GM21619 (cell line): ENCODE measurements around the gene CKAP2L.
A peak's percentile ranks its signal among the peaks of the same experiment; 100 is the strongest.

ENCODE experiments used
- ATAC-seq: cut with Tn5 transposase; IDR thresholded peaks from one replicate; pipeline ENCODE4 v1.9.1; 2021; ENCODE audit not compliant: unreplicated experiment

The CKAP2L gene, protein sequence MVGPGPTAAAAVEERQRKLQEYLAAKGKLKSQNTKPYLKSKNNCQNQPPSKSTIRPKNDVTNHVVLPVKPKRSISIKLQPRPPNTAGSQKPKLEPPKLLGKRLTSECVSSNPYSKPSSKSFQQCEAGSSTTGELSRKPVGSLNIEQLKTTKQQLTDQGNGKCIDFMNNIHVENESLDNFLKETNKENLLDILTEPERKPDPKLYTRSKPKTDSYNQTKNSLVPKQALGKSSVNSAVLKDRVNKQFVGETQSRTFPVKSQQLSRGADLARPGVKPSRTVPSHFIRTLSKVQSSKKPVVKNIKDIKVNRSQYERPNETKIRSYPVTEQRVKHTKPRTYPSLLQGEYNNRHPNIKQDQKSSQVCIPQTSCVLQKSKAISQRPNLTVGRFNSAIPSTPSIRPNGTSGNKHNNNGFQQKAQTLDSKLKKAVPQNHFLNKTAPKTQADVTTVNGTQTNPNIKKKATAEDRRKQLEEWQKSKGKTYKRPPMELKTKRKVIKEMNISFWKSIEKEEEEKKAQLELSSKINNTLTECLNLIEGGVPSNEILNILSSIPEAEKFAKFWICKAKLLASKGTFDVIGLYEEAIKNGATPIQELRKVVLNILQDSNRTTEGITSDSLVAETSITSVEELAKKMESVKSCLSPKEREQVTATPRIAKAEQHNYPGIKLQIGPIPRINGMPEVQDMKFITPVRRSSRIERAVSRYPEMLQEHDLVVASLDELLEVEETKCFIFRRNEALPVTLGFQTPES

DNA sequence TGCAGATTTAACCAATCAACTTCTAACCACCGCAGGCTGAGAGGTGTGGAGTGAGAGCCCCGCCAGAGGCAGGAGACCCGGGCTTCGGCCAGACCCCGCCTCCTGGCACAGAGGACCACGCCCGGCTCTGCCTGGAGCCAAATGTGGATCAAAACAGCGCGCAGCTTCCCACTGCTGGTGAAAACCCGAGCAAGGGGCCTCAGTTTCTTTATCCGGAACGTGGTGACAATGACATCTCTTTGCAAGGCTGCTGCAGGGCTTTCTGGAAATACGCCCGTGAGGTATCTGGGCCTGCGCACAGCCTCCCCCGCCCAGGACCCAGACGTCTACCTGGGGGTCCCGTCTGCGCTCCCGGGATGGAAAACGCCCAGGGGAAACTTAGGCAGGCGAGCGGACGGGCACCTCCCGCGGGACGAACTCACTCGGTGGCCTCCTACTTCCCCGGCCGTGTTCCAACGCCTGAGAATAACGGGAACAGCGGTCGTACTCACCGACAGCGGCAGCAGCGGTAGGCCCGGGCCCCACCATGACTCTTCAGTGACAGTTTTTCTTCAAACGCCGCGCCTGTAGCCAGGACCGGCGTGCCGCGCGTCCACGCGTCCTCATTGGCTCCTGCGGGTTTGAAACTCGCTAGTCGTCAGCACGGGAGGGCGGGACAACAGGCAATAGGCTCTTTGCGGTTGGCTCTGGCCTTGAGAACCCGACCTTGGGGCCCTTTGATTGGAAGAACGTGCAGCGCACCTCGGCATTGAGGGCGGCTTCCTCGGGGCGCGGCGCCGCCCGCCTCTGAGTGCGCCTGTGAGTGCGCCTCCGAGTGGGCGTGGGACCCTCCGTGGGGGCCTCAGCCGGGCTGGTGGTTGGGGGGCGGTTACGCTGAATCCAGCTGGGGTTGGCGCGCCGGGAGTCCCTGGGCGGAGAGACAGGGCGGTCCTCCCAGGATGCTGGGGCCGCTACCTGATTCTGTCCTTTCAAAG lies at the start of gene CKAP2L:
Gene CKAP2L (minus strand): TSS at position 539 of the 974 bp plus-strand sequence. CDS start 11 bp downstream, at position 528.
- ATAC-seq: peak; percentile 98

DNA sequence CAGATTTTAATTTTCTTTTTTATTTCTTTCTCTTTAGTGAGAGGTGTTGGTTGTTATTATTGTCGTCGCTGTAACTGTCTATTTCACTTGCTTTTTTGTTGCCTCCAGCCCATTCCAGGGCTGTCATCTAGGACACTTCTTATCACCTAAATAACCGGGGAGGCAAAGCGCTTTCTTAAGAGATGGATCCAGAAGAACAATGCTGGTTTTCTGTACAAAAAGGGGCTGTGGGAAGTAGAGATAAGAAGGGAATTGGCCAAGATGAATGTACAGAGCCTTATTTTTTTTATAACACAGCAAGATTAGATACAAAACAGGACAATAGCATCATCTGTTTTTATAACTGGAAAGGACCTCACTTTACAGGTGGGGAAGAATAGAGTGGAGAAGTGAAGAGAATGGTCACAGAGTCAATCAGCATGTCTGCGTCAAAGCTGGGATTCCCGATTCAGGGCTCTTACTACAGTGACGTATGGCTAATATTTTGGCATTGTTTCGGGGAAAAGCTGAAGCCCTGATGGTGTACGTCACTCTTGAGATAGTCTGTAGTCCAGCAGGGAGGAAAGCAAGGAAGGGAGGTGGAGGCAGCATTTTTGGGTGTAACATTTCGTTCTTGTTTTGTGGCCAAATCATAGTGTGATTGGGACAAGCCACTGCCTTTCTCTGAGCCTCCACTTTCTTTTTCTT lies 49.0 kb upstream of the CKAP2L start:
- ATAC-seq: no peak

DNA sequence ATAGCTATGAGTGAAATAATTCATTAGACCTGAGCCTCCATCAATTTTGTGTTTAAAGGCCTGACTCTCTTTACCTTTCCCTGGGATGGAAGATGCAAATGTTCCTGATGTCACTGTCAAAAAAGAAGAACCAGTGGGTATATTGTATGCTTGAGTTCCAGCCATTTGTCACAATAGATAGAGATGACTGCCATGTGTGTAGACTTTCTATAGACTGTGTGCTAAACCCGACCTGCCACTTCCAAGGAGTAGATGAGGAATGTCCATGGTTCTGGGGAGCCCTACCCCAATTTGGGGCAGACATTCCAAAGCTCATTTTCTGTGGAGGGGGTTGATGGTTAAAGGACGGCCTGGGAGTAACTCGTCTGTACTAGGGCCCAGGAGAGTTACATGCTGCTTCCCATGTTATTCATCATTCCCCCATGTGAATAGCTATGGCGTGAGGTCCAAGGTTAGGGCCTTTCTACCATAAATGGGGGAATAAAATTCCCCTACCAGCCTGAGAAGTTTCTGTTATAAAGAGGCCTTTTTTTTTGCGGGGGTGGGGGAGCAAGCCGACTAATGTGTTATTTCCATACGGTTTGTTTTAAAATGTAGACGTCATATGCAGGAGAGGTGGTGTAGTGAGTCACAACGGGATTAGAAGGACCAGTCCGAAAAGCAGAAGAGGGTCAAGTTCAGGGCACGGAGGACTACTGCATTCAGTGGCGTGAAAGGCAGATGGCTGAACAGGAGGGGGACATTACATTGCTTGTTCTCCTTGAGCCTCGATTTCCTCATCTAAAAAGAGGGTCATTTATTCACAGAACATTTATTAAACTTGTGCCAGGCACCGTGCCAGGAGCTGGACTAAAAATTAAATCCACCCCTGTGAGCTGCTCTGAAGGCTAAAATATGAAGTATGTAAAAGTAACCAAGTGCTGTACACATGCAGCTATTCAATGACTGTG lies 48.2 kb upstream of the CKAP2L start:
- no peak for ATAC-seq

DNA sequence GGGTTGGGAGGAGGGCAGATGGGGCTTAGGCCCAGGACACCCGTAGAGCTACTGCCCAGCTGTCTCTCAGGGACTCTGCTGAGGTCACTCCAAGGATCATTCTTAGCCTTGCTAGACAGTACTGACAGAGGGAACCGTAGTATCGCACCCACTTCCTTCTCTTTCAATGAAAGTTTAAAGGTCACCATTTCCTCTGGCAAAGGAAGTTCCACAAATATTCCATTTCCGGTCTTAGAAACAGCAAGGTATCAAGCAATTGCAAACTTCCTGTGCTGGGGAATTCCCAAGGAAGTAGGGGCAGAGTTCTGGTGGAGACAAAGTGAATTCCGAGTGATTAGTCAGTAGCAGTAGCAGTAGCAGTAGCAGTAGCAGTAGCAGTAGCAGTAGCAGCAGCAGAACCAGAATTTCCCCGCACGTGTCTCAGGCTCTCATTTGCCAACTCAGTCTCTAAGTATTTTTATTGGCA lies 47.5 kb upstream of the CKAP2L start:
- no peak for ATAC-seq

DNA sequence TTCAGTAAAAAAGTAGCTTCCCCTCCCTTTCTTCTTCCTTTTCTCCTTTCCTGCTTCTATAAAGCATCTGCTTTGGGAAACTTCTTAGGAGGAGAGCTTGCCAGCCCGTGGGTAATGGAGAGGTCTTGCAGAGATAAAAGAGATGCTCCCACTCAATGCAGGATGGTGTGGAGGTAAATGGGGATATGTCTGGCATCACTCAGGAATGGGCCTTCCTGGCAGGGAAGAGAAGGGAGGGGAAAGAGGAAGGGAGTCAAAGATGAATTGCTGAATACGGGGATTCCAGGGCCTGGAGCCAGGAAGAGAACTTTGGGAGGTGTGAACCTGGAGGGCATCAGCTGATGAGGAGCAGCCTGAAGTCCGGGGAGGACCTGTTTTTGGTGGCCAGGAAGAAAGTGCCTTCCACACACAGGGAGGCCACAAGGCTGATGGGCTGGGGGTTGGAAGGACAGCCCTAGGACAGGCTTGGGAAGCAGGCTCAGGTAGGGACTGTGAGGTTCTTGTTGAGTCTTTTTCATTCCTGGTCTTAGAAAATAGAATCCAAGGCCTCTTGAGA lies 46.9 kb upstream of the CKAP2L start:
- ATAC-seq: no peak

DNA sequence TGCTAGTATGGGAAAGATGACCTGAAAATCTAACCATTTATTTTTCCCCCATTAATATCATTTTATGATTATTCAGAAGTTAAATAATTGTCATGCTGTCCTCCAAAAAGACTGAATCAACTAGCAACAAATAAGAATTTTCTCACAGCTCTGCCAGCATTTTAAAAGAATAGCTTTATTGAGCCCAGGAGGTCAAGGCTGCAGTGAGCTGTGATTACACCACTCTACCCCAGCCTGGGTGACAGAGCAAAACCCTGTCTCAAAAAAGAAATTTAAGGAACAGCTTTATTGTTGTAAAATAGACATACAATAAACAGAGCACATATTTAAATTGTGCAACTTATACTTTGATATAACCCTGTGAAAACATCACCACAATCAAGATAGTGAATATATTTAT lies 44.7 kb upstream of the CKAP2L start:
- ATAC-seq: no peak

DNA sequence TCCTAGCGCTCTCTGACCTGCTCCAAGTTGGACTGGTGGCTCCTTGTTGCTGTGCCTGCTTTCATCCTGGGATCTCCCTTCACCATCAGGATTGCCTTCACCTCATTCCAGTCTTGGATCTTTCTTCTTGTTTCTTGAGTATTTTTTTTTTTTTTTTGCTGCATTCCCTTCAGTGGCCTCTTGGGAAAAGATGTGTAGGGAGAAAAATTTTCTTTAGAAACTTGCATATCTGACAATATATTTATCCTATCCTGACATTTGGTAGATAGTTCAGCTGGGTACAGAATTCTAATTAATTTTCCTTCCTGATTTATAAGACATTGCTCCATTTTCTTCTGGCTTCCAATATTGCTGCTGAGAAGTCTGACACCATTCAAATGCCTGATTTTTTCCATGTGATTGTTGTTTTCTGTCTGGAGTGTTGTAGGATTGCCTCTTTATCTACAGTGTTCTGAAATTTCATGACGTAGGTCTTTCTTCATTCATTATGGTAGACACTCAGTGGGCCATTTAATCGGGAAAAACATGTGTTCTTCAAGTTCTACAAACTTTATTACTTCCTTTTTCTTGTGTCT lies 42.9 kb upstream of the CKAP2L start:
- ATAC-seq: no peak

DNA sequence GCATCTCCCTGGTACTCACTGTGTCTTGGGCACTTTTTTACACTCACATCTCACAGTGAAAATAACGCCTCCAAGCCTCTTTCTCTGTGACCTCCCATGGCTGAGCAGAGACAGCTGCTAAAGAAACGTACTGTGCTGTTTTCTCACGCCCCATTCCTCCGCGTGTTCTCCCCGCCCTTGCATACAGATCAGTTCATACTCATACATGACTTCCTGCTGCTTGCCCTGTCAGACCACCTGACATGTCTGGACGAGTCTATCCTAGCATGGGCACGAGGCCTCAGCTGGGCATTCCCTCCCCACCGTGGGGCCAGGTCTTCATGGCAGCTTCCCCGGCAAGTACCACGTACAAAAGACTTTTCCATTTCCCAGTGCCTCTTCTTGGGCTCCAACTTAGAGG lies 41.1 kb upstream of the CKAP2L start:
- ATAC-seq: peak; percentile 50

DNA sequence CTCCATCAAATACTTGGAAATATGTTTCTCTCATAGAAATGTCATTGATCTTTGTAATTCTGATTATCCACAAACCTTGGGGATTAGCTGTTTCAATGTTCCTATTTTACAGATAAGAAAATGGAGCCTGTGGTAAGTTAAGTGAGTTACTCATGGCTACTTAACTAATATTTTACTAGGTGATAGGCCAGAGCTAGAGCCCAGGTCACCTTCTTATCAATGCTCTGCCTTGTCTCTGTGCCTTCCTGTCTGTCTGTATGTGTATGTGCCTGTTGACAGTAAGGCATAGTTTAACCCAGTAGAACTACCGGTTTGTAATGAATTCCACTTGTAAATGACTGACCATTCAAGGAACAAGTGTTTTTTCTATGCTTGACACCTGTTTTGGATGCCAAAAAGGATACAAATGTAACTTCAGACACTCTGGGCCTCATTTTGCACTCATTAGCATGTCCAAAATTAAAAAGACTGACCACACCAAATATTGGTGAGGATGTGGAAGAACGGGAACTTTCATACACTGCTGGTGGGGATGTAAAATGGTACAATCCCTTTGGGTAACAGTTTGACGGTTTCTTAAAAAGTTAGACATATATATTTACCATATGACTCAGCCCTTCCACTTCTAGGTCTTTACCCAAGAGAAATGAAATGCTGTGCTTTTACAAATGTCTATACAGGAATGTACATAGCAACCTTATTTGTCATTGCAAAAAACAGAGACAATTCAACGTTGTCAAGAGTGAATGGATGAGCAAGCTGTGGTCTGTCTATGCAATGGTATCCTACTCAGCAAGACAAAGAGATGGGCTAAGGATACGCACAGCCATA lies 39.5 kb upstream of the CKAP2L start:
- ATAC-seq: peak; percentile 52

DNA sequence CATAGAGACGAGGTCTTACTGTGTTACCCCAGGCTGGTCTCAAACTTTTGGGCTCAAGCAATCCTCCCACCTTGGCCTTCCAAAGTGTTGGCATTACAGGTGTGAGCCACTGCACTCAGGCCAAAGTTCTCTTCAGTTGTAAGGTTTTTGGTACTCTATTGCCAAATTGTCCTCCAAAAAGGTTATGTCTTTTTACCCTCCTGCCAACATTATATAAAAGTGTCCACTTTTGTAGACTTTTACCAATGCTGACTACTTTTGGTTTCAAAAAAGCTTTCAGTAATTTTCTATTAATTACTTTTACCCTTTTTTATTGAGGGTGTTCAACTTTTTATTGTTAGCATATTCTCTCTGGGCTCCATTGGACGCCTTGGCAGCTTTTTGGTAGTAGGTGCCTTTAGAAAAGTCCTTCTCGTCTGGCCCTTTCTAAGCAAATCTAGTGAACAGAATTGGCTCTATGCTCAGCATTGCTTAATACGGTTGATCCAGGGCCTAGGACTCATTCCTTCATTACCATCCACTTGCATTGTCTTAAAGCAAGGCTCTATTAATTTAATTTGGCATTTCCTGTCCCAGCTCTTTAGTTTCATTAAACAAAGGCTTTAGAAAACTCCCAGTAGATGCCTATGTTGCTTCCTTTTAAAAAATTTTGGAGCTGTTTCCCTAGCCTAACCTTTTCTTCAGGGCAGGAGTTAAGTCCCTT lies 36.6 kb upstream of the CKAP2L start:
- no peak for ATAC-seq

DNA sequence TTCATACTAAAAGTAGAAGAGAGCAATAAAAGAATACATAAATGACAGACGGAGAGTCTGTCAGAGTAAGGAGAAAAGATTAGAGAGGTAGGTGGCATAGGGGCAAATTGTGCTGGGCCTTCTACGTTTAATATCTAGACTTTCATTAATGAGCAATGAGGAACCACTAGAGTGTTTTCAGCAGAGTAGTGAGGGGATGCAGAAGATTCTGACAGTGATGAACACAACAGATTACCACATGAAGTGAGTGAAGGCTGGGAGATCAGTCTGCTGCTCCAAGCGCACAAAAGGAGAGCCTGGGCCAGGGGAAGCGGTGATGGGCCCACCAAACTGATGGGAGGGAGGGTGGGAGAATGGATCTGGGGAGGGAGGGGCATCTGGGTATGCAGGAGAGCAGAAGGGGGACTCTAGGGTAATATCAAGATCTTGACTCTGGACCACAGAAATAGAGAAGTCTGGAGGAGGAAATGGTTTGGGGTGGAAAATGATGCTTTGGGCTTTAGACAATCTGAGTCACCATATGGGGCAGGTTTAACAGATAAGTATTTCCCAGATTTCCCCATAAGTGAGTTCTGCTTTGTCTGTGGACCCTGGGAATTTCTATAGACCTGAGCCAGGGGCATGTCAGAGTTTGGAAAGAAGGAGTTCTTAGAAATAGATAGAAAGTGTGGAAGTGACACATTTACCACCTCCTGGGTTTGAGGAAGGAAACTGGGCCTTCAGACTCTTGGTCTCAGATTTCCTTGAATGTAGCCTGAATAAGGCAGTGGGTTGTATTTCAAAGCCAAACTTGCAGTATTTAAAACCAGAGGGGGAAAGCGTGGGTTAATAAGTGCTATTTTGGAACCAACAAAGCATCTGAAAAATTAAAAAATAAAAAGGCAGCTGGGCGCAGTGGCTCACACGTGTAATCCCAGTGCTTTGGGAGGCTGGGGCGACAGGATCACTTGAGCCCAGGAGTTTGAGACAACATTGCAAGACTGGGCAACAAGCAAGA lies 34.9 kb upstream of the CKAP2L start:
- no peak for ATAC-seq

DNA sequence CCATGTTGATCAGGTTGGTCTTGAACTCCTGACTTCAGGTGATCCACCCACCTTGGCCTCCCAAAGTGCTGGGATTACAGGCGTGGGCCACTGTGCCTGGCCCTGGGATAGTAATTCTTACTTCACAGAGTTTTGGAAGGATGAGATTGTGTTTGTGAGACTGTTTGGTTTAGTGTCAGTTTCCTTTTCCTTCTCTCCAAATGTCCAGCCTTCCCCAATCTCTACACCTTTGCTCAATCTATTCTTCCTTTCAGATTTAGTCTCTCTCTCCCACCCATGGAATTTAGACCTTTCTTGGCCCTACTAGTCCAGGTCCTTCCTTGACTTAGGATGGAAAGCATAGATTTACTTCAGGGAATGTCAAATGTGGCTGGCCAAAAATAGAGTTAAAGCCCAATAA lies 32.1 kb upstream of the CKAP2L start:
- ATAC-seq: no peak

DNA sequence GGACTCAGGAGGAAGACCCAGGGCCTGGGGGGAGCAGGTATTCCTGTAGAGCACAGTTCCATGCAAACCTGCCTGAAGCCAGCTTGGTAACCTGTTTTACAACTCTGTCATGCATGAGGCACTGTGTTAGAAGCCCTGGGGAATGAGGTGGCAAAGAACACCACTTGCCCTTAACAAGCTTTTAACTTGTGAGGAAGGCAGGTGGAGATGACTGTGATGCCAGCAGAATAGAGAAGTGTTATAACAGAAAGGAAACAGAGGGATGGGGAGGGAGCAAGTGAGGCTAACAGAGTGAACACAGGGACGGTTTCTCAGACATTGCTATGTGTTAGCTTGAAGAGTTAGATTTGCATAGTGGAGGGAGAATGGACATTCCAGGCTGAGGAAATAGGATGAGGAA lies 31.4 kb upstream of the CKAP2L start:
- no peak for ATAC-seq

DNA sequence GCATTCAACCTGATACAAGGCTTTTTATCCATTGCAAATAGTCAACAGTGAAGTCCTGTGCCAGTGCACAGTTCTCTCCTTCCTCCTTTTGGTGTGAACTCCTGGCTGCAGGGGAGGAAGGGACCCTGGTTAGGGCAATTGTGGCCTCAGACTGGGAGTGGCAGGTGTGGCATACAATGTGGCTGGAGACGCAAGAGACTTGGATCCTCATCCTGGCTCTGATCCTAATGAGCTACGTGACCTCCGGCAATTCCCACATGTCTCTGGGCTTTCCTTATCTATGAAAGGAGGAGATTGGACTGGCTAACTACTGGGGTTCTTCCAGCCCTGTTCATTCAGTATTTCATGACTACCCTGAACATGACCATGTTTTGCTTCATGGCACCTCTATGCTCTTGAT lies 30.4 kb upstream of the CKAP2L start:
- ATAC-seq: no peak

DNA sequence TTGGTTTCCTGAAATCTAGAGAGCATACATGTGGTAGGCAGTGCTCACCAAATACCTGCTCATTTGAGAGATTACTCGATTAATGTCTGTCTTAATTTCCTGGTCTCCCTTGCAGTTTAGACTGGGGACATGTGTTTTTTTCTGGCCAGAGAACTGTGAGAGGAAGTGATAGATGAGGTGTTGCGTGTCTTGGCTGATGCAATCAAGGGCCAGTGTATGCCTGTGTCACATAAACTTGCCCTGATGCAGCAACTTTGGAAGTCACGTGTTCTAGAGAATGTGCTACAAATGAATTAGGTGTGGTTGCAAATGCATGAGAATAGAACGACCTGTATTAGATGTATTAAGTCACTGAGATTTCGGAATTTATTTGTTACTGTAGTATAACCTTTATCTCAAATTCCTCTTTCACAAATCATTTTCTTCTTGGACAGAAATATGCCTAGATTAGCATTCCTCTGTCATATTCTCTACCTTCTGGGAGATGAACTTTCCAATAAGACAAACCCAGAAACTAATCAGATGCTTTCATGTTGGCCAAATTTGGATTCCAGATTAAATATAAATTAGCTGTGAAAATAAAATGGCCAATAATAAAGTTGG lies 29.8 kb upstream of the CKAP2L start:
- peak; percentile 71 for ATAC-seq
